Measurements from ENCODE around the gene ENPEP.
"Not testable (repeated sequence)": the region's sequence is repeated elsewhere in the genome, so short reads cannot be mapped to it uniquely, and the experiment has no call there.

The ENPEP gene, protein sequence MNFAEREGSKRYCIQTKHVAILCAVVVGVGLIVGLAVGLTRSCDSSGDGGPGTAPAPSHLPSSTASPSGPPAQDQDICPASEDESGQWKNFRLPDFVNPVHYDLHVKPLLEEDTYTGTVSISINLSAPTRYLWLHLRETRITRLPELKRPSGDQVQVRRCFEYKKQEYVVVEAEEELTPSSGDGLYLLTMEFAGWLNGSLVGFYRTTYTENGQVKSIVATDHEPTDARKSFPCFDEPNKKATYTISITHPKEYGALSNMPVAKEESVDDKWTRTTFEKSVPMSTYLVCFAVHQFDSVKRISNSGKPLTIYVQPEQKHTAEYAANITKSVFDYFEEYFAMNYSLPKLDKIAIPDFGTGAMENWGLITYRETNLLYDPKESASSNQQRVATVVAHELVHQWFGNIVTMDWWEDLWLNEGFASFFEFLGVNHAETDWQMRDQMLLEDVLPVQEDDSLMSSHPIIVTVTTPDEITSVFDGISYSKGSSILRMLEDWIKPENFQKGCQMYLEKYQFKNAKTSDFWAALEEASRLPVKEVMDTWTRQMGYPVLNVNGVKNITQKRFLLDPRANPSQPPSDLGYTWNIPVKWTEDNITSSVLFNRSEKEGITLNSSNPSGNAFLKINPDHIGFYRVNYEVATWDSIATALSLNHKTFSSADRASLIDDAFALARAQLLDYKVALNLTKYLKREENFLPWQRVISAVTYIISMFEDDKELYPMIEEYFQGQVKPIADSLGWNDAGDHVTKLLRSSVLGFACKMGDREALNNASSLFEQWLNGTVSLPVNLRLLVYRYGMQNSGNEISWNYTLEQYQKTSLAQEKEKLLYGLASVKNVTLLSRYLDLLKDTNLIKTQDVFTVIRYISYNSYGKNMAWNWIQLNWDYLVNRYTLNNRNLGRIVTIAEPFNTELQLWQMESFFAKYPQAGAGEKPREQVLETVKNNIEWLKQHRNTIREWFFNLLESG

DNA sequence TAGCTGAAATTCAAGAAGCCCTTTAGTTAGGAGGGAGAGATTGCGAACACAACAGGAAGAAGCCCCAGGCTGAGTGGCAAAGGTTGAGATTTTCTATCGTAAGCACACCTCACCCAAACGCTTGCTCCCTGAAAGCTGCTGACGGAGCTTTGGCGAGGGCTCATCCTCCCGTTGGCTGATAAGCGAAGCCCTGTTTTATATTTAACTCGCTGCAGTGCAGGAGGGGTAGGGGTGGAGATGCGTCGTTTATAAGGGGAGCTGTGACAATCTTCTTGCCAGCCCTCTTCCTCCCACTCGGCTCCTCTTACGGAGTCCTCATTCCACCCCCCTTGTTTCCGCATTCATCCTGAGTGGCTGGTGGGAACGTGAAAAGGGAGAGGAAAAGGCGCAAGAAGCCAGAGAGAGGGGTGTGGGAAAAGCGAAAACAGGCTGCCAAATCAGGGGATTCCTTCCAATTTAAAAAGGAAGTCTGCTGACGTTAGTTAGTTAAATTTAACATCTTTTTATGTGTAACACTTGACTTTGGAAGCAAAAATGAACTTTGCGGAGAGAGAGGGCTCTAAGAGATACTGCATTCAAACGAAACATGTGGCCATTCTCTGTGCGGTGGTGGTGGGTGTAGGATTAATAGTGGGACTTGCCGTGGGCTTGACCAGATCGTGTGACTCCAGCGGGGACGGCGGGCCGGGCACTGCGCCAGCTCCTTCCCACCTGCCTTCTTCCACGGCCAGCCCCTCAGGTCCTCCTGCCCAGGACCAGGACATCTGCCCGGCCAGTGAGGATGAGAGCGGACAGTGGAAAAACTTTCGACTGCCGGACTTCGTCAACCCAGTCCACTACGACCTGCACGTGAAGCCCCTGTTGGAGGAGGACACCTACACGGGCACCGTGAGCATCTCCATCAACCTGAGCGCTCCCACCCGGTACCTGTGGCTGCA is at the start of gene ENPEP:
Gene ENPEP, plus strand, starts transcription at position 275 of the 938 bp plus-strand sequence. Its CDS starts 260 bp downstream, at position 535.
- no peak for DNase-seq

DNA sequence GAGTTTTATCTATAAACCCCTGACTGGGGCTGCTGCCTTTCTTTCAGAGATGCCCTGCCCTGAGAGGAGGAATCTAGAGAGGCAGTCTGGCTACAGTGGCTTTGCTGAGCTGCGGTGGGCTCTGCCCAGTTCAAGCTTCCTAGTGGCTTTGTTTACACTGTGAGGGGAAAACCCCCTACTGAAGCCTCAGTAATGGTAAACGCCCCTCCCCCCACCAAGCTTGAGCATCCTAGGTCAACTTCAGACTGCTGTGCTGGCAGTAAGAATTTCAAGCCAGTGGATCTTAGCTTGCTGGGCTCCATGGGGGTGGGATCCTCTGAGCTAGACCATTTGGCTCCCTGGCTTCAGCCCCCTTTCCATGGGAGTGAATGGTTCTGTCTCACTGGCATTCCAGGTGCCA is 44.1 kb upstream of the ENPEP start:
- DNase-seq: not testable (repeated sequence)

GRCh38 chr4:110437292-110437691 is 38.7 kb upstream of the ENPEP start:
- DNase-seq: not testable (repeated sequence)

DNA sequence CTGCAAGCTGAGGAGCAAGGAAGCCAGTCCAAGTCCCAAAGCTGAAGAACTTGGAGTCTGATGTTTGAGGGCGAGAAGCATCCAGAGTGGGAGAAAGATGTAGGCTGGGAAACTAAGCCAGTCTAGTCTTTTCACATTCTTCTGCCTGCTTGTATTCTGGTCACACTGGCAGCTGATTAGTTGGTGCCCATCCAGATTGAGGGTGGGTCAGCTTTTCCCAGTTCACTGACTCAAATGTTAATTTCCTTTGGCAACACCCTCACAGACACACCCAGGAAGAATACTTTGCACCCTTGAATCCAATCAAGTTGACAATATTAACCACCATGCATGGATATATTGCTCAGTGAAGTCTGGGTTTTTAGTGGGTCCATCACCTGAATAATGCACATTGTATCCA is 36.7 kb upstream of the ENPEP start:
- DNase-seq: not testable (repeated sequence)

DNA sequence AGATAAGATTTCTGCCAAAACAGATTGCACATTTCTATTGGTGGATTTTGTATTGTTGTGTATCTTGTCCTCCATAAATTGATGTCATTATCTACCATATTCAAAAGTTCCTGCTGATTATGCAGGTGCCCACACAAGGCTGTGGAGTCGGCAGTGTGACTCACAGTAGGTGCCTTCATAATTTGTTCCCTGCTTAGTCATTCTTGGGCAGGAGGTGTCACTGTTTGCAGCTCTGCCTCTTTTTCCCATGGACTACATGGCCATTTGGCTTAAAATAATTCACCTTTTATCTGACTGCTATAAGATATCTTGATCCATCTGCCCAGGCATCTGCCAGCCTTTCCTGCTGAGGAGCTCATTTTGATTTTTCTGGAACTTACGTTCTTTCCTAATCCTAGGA is 33.6 kb upstream of the ENPEP start:
- no peak for DNase-seq

DNA sequence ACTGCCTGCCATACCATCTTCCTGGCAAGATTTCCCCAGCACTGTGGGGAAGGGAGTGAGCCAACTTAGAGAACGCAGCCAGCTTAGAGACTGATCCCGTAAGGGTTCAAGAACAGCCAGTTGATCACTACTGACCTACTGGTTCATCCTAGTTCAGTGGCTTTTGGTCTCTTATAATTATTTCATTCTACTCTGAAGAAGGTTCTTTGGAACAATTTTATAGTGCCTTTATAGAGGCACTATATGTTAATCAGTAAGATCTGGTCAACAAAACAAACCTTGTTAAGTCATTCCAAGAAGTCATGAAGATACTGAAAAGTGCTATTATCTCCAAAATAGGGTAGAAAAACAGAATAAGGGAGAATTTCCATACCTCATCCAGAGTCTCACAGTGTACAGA is 33.2 kb upstream of the ENPEP start:
- no peak for DNase-seq

GRCh38 chr4:110449947-110450346 is 26.0 kb upstream of the ENPEP start:
- no peak for DNase-seq

GRCh38 chr4:110452546-110452945 is 23.4 kb upstream of the ENPEP start:
- DNase-seq: no peak

DNA sequence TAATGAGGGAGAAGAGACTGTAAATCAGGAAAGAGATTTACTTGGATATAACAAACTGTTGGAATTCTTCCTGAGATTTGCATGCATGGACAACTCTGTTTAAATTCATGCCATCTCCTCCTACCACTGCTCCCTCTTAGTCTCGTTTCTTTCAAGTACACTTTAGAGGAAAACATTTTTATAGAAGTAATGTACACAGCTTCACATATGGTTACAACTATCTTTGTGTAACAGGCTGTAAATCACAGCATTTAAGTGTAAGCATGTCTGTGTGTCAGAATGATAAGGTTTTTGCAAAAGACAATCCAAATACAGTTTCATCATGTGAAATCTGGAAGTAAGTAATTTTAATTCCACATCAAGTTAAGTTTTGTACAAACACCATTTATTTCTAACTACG is 21.5 kb upstream of the ENPEP start:
- no peak for DNase-seq

DNA sequence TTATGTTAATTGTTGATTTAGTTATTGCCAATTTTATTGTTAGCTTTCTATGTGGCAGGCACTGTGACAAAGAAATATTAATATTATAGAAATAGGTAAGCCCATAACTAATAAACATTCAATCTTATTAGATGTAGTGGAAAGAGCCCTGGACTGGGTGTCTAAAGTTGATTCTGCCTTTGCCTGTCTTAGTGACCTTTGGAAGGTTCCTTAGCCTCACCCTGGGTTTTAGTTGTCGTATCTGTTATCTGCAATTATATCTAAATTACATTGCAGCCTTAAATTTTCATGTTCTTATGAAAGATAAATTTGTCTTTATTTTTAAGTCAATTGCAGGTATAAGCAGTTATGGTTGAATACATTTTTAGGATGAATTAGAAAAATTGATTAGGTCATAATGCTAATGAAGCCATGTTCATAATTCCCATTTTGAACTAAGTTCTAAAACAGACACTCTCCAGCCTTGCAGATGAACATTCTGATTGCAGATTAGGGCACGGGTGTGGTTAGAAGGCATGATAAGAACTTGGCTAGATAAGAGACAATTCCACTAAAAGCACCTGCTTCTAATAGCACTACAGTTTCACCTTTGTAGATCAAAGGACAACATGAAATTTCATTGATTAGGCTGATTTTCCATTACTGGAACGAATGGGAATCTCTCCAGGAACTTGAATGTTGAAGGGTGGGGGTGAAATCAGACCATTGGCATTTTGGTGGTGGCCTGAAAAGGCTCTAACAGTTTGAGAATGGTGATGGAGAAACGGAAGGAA is 17.3 kb upstream of the ENPEP start:
- no peak for DNase-seq

DNA sequence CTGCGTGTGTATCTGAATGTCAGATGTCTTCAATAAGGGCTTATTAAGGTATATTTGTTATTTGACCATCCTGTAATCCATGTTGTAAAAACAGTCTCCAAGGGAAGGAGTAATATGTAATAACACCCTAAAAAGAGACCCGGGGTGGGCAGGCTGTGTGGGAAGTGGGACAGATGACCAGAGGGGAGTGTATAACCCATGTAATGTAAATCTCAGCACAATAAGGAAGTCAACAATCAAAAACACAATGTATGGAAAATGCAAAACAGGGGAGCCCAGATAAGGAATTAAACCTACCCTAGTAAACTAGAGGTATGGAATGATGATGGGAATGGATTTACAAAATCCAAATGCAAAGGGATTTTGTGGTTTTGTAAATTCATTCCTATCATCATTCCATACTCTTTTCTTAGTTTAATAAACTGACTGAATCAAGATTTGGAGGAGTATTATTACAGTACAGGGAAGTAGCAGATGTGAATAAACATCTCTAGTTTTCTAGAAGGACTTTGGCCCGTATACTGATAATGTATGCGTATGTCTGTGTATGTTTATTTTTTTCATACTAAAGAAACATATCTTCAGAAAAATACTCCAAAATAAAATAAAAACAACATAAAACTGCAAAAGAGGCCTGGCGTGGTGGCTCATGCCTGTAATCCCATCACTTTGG is 15.7 kb upstream of the ENPEP start:
- DNase-seq: no peak

GRCh38 chr4:110467400-110467799 is 8.6 kb upstream of the ENPEP start:
- no peak for DNase-seq

GRCh38 chr4:110472583-110473329 is 3.2 kb upstream of the ENPEP start:
- DNase-seq: no peak

DNA sequence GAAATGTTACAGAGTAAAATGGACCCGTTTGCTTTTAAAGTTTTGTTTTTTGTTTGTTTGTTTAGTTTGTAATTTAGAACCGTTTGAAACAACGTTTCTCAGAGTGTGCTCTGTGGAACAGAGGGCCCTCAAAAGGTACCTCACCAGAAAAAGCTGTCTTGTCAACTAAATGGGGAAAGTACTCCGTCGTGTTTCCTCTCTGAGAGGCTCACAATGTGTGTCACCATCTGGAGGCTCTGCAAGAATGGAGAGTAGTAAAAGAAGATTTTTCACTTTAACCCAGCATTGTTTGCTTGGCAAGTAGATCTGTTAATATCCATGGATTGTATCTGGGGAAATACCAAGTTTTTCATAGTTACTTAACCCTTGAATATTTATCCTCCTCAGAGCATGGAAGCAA is 1.5 kb upstream of the ENPEP start:
- DNase-seq: no peak

GRCh38 chr4:110475080-110475479 is 875 bp upstream of the ENPEP start:
- not testable (repeated sequence) for DNase-seq

DNA sequence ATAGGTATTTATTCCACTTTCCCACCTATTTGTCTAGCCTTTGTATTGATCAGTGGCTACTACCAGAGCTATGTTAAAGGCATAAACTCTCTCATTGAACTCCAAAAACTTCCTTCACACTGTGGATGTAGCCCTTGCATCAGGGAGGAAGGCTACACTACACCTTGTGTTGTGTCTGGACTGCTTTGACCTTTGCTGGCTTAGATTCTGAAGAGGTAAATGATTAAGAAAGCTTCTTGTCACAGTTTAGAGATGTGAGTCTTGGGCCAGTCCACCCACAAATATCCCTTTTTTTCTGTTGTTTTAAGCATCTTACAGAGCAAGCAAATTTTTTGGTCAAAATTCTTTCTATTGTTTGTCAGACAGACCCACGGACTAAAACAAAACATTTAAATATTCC is 1.9 kb downstream of the ENPEP start:
- no peak for DNase-seq

DNA sequence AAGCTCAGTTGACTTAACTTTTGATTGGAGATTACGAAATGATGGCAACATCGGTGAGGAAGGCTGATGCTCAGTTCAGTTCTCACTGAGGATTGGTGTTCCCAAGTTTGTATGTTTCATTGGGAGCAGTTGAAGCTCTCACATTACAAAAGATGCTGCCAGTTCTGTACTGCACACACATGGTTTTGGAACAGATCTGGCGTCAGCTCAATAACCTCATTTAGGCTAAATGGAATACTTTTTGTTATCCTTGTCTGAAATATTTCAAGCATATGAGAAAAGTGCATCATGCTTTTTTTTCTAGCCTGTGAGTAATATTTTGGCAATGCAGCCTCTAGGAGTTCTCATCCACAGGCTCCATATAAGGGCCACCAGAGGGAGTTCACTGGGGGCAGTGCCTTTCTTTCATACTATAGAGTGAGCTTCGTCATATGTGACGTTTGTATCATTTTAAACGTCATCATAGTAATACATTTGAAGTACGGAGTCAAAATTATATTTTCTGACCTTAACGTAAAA is 4.1 kb downstream of the ENPEP start:
- no peak for DNase-seq

DNA sequence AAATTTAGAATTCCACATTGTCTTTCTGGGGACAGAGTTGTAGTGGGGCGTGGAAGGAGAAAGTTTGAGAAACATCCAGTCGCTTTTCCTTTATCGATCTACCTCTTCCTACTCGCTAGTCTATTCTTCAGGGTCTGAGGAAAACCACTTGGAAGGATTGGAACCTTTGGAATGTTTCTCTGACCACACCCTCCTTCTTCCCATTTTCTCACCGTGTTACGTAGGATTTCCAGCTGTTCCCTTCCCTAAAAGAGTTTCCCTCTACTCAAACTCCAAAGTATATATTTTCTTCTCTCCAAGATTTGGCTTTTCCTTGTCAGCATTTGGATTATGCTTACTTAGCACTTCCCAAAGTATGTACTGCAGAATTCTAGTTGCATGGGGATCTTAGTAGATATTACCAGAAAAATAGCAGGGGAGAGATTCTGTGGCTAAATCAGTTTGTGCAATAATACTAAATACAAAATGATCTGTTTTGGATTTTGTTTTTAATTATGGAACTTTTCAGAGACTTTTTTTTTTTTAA is 4.9 kb downstream of the ENPEP start:
- DNase-seq: no peak

DNA sequence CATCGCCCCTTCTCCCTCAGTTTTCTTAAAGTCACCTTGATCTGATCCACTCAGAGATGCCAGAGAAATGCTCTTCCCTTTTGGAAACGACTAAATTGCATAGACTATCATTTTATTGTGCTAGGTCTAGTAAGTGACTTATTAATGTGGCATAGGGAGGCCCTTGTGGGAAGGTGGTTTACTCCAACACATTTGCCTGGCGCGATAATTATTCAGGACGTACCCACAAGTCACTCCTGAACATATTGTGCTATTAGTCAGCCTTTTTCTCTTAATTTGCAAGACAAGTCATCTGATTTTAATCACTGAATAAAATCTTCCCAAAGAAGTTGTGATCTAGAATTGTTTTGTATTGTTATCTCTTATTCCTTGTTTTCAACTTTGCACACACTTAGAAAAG is 7.6 kb downstream of the ENPEP start:
- no peak for DNase-seq

GRCh38 chr4:110484029-110484428 is 8.1 kb downstream of the ENPEP start:
- DNase-seq: no peak
